Neural crest cell (in vitro differentiated cells): ENCODE data around the gene LRRC49. TPM values are rescaled to one million over a fixed set of nuclear protein-coding genes. Genes with fewer than 3 reads are reported as not detected.
"Not testable (repeated sequence)": the region's sequence is repeated elsewhere in the genome, so short reads cannot be mapped to it uniquely, and the experiment has no call there.

Experiments used
- DNase-seq: peaks from one replicate; pipeline ENCODE4 v3.0.0; 2021; ENCODE audit warnings: low read depth, mixed read lengths, low spot score
- H3K27ac Mint-ChIP-seq: one replicate; pipeline ENCODE4 v1.8.0; 2021; ENCODE audit warnings: mild to moderate bottlenecking, mixed read lengths; ENCODE audit not compliant: unreplicated experiment
- H3K27me3 Mint-ChIP-seq: 2 replicates; pipeline ENCODE4 v1.8.0; 2021; ENCODE audit warnings: low read depth, mild to moderate bottlenecking, mixed read lengths
- H3K36me3 Mint-ChIP-seq: 2 replicates; pipeline ENCODE4 v1.8.0; 2021; ENCODE audit warnings: low read depth, mild to moderate bottlenecking, mixed read lengths
- H3K4me1 Mint-ChIP-seq: 2 replicates; pipeline ENCODE4 v1.8.0; 2021; ENCODE audit warnings: mixed read lengths
- H3K4me3 Mint-ChIP-seq: one replicate; pipeline ENCODE4 v1.8.0; 2021; ENCODE audit warnings: mild to moderate bottlenecking, mixed read lengths
- H3K9me3 Mint-ChIP-seq: 2 replicates; pipeline ENCODE4 v1.8.0; 2021; ENCODE audit warnings: mixed read lengths
- CTCF ChIP-seq: fragments of 200-600 bp; sonication (generic); conservative IDR thresholded peaks from 2 replicates; pipeline ENCODE4 v1.5.0; 2021; ENCODE audit warnings: antibody characterized with exemption, mild to moderate bottlenecking
- total RNA-seq: library from RNA; stranded (reverse); gene quantifications from 2 replicates; pipeline ENCODE4 v1.2.1, GENCODE V29; 2021

Gene LRRC49
- total RNA-seq, 1 donor from 2014 or later = 20.9 TPM

GRCh38 chr15:71011503-71012155 lies 119.0 kb downstream of the LRRC49 start:
- no peaks in the 10 kb centered on the region for H3K27me3 Mint-ChIP-seq
- H3K4me1 Mint-ChIP-seq = no peaks in the 10 kb centered on the region
- H3K9me3 Mint-ChIP-seq = no peaks in the 10 kb centered on the region
- H3K27ac Mint-ChIP-seq = no peak overlapping the region
- no peak for DNase-seq
- TF ChIP-seq CTCF = peak; percentile 87
- H3K4me3 Mint-ChIP-seq = no peak overlapping the region
- no peaks in the 10 kb centered on the region for H3K36me3 Mint-ChIP-seq

GRCh38 chr15:71013446-71013845 lies 120.8 kb downstream of the LRRC49 start:
- H3K9me3 Mint-ChIP-seq = no peaks in the 10 kb centered on the region
- H3K27ac Mint-ChIP-seq = no peak overlapping the region
- H3K27me3 Mint-ChIP-seq = no peaks in the 10 kb centered on the region
- no peak for TF ChIP-seq CTCF
- H3K4me3 Mint-ChIP-seq = no peak overlapping the region
- H3K4me1 Mint-ChIP-seq = no peaks in the 10 kb centered on the region
- DNase-seq = no peak
- H3K36me3 Mint-ChIP-seq = peaks cover 1% of the 10 kb centered on the region

- TF ChIP-seq CTCF = no peak
- H3K4me3 Mint-ChIP-seq = no peak overlapping the region
- no peaks in the 10 kb centered on the region for H3K27me3 Mint-ChIP-seq
- H3K9me3 Mint-ChIP-seq = peaks cover 4% of the 10 kb centered on the region
- peaks cover 7% of the 10 kb centered on the region for H3K36me3 Mint-ChIP-seq
- no peak for DNase-seq
- H3K27ac Mint-ChIP-seq = no peak overlapping the region
- no peaks in the 10 kb centered on the region for H3K4me1 Mint-ChIP-seq
Observed at GRCh38 chr15:71015342-71015741, 122.7 kb downstream of the LRRC49 start.

- not testable (repeated sequence) for H3K27me3 Mint-ChIP-seq, DNase-seq, H3K4me3 Mint-ChIP-seq, H3K27ac Mint-ChIP-seq, H3K4me1 Mint-ChIP-seq
- H3K9me3 Mint-ChIP-seq = peaks cover 26% of the 10 kb centered on the region
- peaks cover 51% of the 10 kb centered on the region for H3K36me3 Mint-ChIP-seq
Observed at GRCh38 chr15:71031232-71031631, 138.6 kb downstream of the LRRC49 start.

GRCh38 chr15:71035478-71035877 lies 142.9 kb downstream of the LRRC49 start:
- H3K4me3 Mint-ChIP-seq, H3K4me1 Mint-ChIP-seq, DNase-seq, H3K27ac Mint-ChIP-seq, H3K27me3 Mint-ChIP-seq: not testable (repeated sequence)
- Mint-ChIP-seq H3K9me3 (peaks cover 20% of the 10 kb centered on the region), H3K36me3 (peaks cover 30% of the 10 kb centered on the region)

- Mint-ChIP-seq H3K27ac (no peak overlapping the region), H3K4me3 (no peak overlapping the region), H3K4me1 (no peaks in the 10 kb centered on the region), H3K9me3 (peaks cover 2% of the 10 kb centered on the region), H3K36me3 (peaks cover 3% of the 10 kb centered on the region), H3K27me3 (no peaks in the 10 kb centered on the region)
- no peak for TF ChIP-seq CTCF
- DNase-seq = no peak
Observed at GRCh38 chr15:71042356-71042922, 149.8 kb downstream of the LRRC49 start.
